Lower leg skin (tissue), 3 donors: ENCODE measurements around the gene NIPSNAP2.

Experiments used
- CTCF ChIP-seq, 3 donors: fragments of 450-650 bp; IDR thresholded peaks; one replicate each; pipeline ENCODE4 v1.5.1; 2016; ENCODE audit warnings: antibody characterized with exemption in 3 of 3, mild to moderate bottlenecking in 3 of 3, moderate library complexity in 2 of 3
- POLR2A ChIP-seq, 2 donors: fragments of 450-650 bp; IDR thresholded peaks; one replicate each; pipeline ENCODE4 v1.6.1; 2016 to 2017; ENCODE audit warnings: antibody characterized with exemption in 2 of 2, mild to moderate bottlenecking in 1 of 2, moderate library complexity in 1 of 2

- TF ChIP-seq CTCF (IDR thresholded peaks at IDR 0.05) (peak in 1 of 3 donors; percentile 82), POLR2A (IDR thresholded peaks at IDR 0.05) (no peak)
Measured at GRCh38 chr7:56007167-56007652, 42.8 kb downstream of the NIPSNAP2 start.
